IMR-90 (cell line): ENCODE measurements around the gene CREB5. TPM values are rescaled to one million over a fixed set of nuclear protein-coding genes. Genes with fewer than 3 reads are reported as not detected.

ENCODE experiments used
- ATAC-seq: fragments of 200-7000 bp; cut with Tn5 transposase; 2 replicates; pipeline ENCODE4 v1.9.1; 2020; ENCODE audit warnings: low read depth, mild to moderate bottlenecking, moderate library complexity
- BruUV-seq: library from RNA; stranded (reverse); fragments of 400-500 nt; replicated peaks from 2 replicates; lab custom pipeline; 2021; lab: Mats Ljungman, UMichigan
- CTCF ChIA-PET: fragments of 300-600 bp; formaldehyde crosslinking; extraction: SDS; loops from one replicate; lab custom pipeline; 2021; ENCODE audit warnings: antibody characterized with exemption; lab: Yijun Ruan, JAX
- POLR2A ChIA-PET: fragments of 300-600 bp; sonication (Branson Sonifier 250); formaldehyde crosslinking; loops from one replicate; lab custom pipeline; 2022; ENCODE audit warnings: antibody characterized with exemption; ENCODE audit not compliant: unreplicated experiment; lab: Charles Lee
- DNase-seq: peaks from one replicate; pipeline ENCODE4 v3.0.0; 2013
- H2AFZ ChIP-seq: replicated peaks from 2 replicates; pipeline ENCODE3; 2013; ENCODE audit warnings: low read length, mild to moderate bottlenecking; ENCODE audit not compliant: poor library complexity
- H2AK5ac ChIP-seq: 2 replicates; pipeline ENCODE4 v1.6.1; 2013; ENCODE audit warnings: low read depth, low read length, inconsistent platforms
- H2AK9ac ChIP-seq: replicated peaks from 2 replicates; pipeline ENCODE3; 2013; ENCODE audit warnings: mild to moderate bottlenecking, low read depth, low read length, moderate library complexity; ENCODE audit not compliant: poor library complexity
- H2BK120ac ChIP-seq: 2 replicates; pipeline ENCODE4 v1.6.1; 2013; ENCODE audit warnings: low read depth, low read length, inconsistent platforms
- H2BK15ac ChIP-seq: 3 replicates; pipeline ENCODE4 v1.6.1; 2013; ENCODE audit warnings: low read depth, low read length, inconsistent platforms
- H2BK20ac ChIP-seq: 2 replicates; pipeline ENCODE4 v1.6.1; 2013; ENCODE audit warnings: low read depth, mild to moderate bottlenecking, inconsistent platforms, low read length, moderate library complexity
- H2BK5ac ChIP-seq: 2 replicates; pipeline ENCODE4 v1.6.1; 2013; ENCODE audit warnings: mild to moderate bottlenecking, low read depth, low read length, inconsistent platforms; ENCODE audit not compliant: poor library complexity, severe bottlenecking
- H3K14ac ChIP-seq: replicated peaks from 2 replicates; pipeline ENCODE4 v1.6.1; 2013; ENCODE audit warnings: low read depth, low read length, inconsistent platforms
- H3K18ac ChIP-seq: 2 replicates; pipeline ENCODE4 v1.6.1; 2013; ENCODE audit warnings: low read depth, low read length, control low read depth
- H3K23ac ChIP-seq: 2 replicates; pipeline ENCODE4 v1.6.1; 2013; ENCODE audit warnings: low read depth, low read length, inconsistent platforms
- H3K27ac ChIP-seq: 2 replicates; pipeline ENCODE4 v1.5.1; 2013; ENCODE audit warnings: mild to moderate bottlenecking, control low read depth, low read length; ENCODE audit not compliant: insufficient read depth
- H3K27me3 ChIP-seq: 2 replicates; pipeline ENCODE4 v1.6.1; 2013; ENCODE audit warnings: low read length; ENCODE audit not compliant: control insufficient read depth, insufficient read depth
- H3K36me3 ChIP-seq: 2 replicates; pipeline ENCODE4 v1.6.1; 2013; ENCODE audit warnings: low read length, mixed read lengths; ENCODE audit not compliant: control insufficient read depth, insufficient read depth
- H3K4ac ChIP-seq: 2 replicates; pipeline ENCODE4 v1.6.1; 2013; ENCODE audit warnings: low read depth, low read length, inconsistent platforms
- H3K4me1 ChIP-seq: 2 replicates; pipeline ENCODE4 v1.6.1; 2013; ENCODE audit warnings: low read length, mixed read lengths; ENCODE audit not compliant: control insufficient read depth, insufficient read depth
- H3K4me2 ChIP-seq: 2 replicates; pipeline ENCODE4 v1.6.1; 2013; ENCODE audit warnings: low read depth, mild to moderate bottlenecking, control low read depth, low read length, moderate library complexity
- H3K4me3 ChIP-seq: 2 replicates; pipeline ENCODE4 v1.5.1; 2013; ENCODE audit warnings: low read depth, mild to moderate bottlenecking, control low read depth, low read length, moderate library complexity; ENCODE audit not compliant: insufficient read depth
- H3K56ac ChIP-seq: 2 replicates; pipeline ENCODE4 v1.6.1; 2013; ENCODE audit warnings: low read length, inconsistent platforms; ENCODE audit not compliant: insufficient read depth; ENCODE audit errors: extremely low read depth
- H3K79me1 ChIP-seq, 2 experiments: 2 replicates each; pipeline ENCODE4 v1.6.1; 2013; ENCODE audit warnings: low read length in 2 of 2, inconsistent platforms in 1 of 2, low read depth in 1 of 2
- H3K9ac ChIP-seq: 2 replicates; pipeline ENCODE4 v1.6.1; 2013; ENCODE audit warnings: low read depth, low read length, control low read depth
- H3K9me1 ChIP-seq: 2 replicates; pipeline ENCODE4 v1.6.1; 2013; ENCODE audit warnings: low read length, inconsistent platforms; ENCODE audit not compliant: insufficient read depth
- H3K9me3 ChIP-seq: 2 replicates; pipeline ENCODE4 v1.6.1; 2013; ENCODE audit warnings: low read length; ENCODE audit not compliant: control insufficient read depth, insufficient read depth
- H4K20me1 ChIP-seq: 2 replicates; pipeline ENCODE4 v1.6.1; 2013; ENCODE audit warnings: low read length, inconsistent platforms; ENCODE audit not compliant: insufficient read depth
- H4K5ac ChIP-seq: 2 replicates; pipeline ENCODE4 v1.6.1; 2013; ENCODE audit warnings: mild to moderate bottlenecking, low read depth, low read length, control low read depth
- H4K8ac ChIP-seq, 2 experiments: 2 replicates each; pipeline ENCODE4 v1.6.1; 2013; ENCODE audit warnings: low read depth in 2 of 2, low read length in 2 of 2, control low read depth in 1 of 2, inconsistent platforms in 1 of 2
- H4K91ac ChIP-seq: 2 replicates; pipeline ENCODE4 v1.6.1; 2013; ENCODE audit warnings: low read depth, low read length, inconsistent platforms; ENCODE audit not compliant: insufficient read depth
- CEBPB ChIP-seq: IDR thresholded peaks from 2 replicates; pipeline ENCODE4 v1.6.1; 2012; ENCODE audit warnings: low read depth, low read length, improper control_type of control experiment
- ELK1 ChIP-seq: fragments of 150-350 bp; IDR thresholded peaks from 2 replicates; pipeline ENCODE4 v1.6.1; 2016; ENCODE audit warnings: low read depth, mild to moderate bottlenecking, low read length, moderate library complexity, borderline replicate concordance
- MAFK ChIP-seq: IDR thresholded peaks from 2 replicates; pipeline ENCODE4 v1.6.1; 2012; ENCODE audit warnings: low read depth, low read length, improper control_type of control experiment
- MAZ ChIP-seq: IDR thresholded peaks from 2 replicates; pipeline ENCODE4 v1.6.1; 2012; ENCODE audit warnings: low read depth, mild to moderate bottlenecking, low read length, improper control_type of control experiment, moderate library complexity, borderline replicate concordance
- MXI1 ChIP-seq: IDR thresholded peaks from 2 replicates; pipeline ENCODE4 v1.6.1; 2012; ENCODE audit warnings: low read depth, mild to moderate bottlenecking, low read length, moderate library complexity, borderline replicate concordance
- NFE2L2 ChIP-seq: fragments of 150-350 bp; IDR thresholded peaks from 2 replicates; pipeline ENCODE4 v1.6.1; 2016; ENCODE audit warnings: low read depth, mild to moderate bottlenecking, low read length
- RAD21 ChIP-seq: IDR thresholded peaks from 2 replicates; pipeline ENCODE4 v1.6.1; 2012; ENCODE audit warnings: low read length, improper control_type of control experiment
- RCOR1 ChIP-seq: IDR thresholded peaks from 2 replicates; pipeline ENCODE4 v1.6.1; 2012; ENCODE audit warnings: mild to moderate bottlenecking, low read length, improper control_type of control experiment; ENCODE audit not compliant: insufficient replicate concordance
- SMC3 ChIP-seq: fragments of 150-350 bp; IDR thresholded peaks from 2 replicates; pipeline ENCODE4 v1.6.1; 2016; ENCODE audit warnings: low read depth, mild to moderate bottlenecking, antibody characterized with exemption, low read length, moderate library complexity
- USF2 ChIP-seq: fragments of 150-350 bp; IDR thresholded peaks from 2 replicates; pipeline ENCODE4 v1.6.1; 2017; ENCODE audit warnings: mild to moderate bottlenecking, antibody characterized with exemption, low read length, low read depth
- dilution Hi-C: fragments of 300-500 bp; cut with HindIII; formaldehyde crosslinking; loops from one replicate; pipeline ENCODE4 v1.14.3; 2018; ENCODE audit warnings: low sequenced_read_pairs; ENCODE audit not compliant: unreplicated experiment
- in situ Hi-C: fragments of 300-500 bp; cut with MboI; formaldehyde crosslinking; loops from 3 replicates; pipeline ENCODE4 v1.14.3; 2019; ENCODE audit warnings: low sequenced_read_pairs, inconsistent platforms, mixed read lengths
- intact Hi-C: fragments of 100-400 bp; cut with micrococcal nuclease; formaldehyde crosslinking; loops from 2 replicates; pipeline ENCODE4 v1.10.0; 2022
- polyA plus RNA-seq, 3 experiments: library from polyadenylated mRNA; depleted of rRNA; stranded (reverse); fragments of >200 nt; gene quantifications; 2 replicates each; pipeline ENCODE4 v1.2.3, GENCODE V29; 2012; ENCODE audit warnings: low replicate concordance in 1 of 3
- total RNA-seq: library from RNA; depleted of rRNA; stranded (reverse); fragments of >200 nt; gene quantifications from 2 replicates; pipeline ENCODE4 v1.2.3, GENCODE V29; 2012

CREB5 gene
- total and polyA plus RNA-seq, 2 of the 4 experiments (the other 2 are of a cell fraction): 7.3 to 13.1 TPM

GRCh38 chr7:28469562-28469961 is 57.2 kb downstream of the CREB5 start:
- Histone ChIP-seq H3K14ac (no peak overlapping the region), H2BK15ac (no peak overlapping the region), H4K91ac (no peak overlapping the region), H3K4me3 (no peak overlapping the region), H2AFZ (no peak overlapping the region), H3K9me3 (no peaks in the 10 kb centered on the region), H4K5ac (no peak overlapping the region), H3K36me3 (no peaks in the 10 kb centered on the region), H3K9ac (no peak overlapping the region), H3K4me1 (peaks cover 2% of the 10 kb centered on the region; the same call in 1 of the 2 replicates), H2BK120ac (no peak overlapping the region), H3K56ac (no peak overlapping the region), H3K4ac (no peak overlapping the region), H2AK5ac (no peak overlapping the region), H3K23ac (no peak overlapping the region), H2AK9ac (no peak overlapping the region), H3K9me1 (no peaks in the 10 kb centered on the region; the same call in 1 of the 2 replicates), H2BK5ac (no peak overlapping the region), H2BK20ac (no peak overlapping the region), H3K27me3 (no peaks in the 10 kb centered on the region), H3K27ac (no peak overlapping the region), H3K4me2 (no peak overlapping the region), H3K18ac (no peak overlapping the region), H4K20me1 (no peaks in the 10 kb centered on the region), H4K8ac (no peak overlapping the region), H3K79me1 (no peaks in the 10 kb centered on the region)
- intact Hi-C loops: no loop called here
- no TSS peak for BruUV-seq
- POLR2A ChIA-PET: no interaction called here
- dilution Hi-C loops: no loop called here
- TF ChIP-seq USF2 (no peak), NFE2L2 (no peak), ELK1 (no peak), MAZ (no peak), MAFK (no peak), SMC3 (no peak), RAD21 (no peak), MXI1 (no peak), CEBPB (no peak), RCOR1 (no peak)
- DNase-seq (no peak), ATAC-seq (no peak)
- in situ Hi-C loops: no loop called here
- CTCF ChIA-PET: no interaction called here
